OCI-LY1 (cell line): ENCODE results near the gene YARS1.

Experiments used
- H2AFZ ChIP-seq: fragments of 200-600 bp; sonication (generic), shearing (Covaris generic); 2 replicates; pipeline ENCODE4 v1.6.0; 2014; ENCODE audit warnings: antibody characterized with exemption, mild to moderate bottlenecking, low read length
- H3F3A ChIP-seq: fragments of 200-600 bp; sonication (generic), shearing (Covaris generic); 2 replicates; pipeline ENCODE4 v1.6.0; 2014; ENCODE audit warnings: mild to moderate bottlenecking, antibody characterized with exemption, low read length, moderate library complexity; ENCODE audit not compliant: insufficient read depth
- H3K27ac ChIP-seq: fragments of 200-600 bp; sonication (generic); 2 replicates; pipeline ENCODE4 v1.5.1; 2014; ENCODE audit warnings: low read length, mixed run types, mild to moderate bottlenecking, low read depth; ENCODE audit not compliant: poor library complexity, severe bottlenecking
- H3K27me3 ChIP-seq: fragments of 200-600 bp; sonication (generic); 2 replicates; pipeline ENCODE4 v1.6.0; 2014; ENCODE audit warnings: antibody characterized with exemption, mild to moderate bottlenecking, low read length, moderate library complexity; ENCODE audit not compliant: insufficient read depth
- H3K36me3 ChIP-seq: fragments of 200-600 bp; sonication (generic); 2 replicates; pipeline ENCODE4 v1.6.1; 2014; ENCODE audit warnings: mild to moderate bottlenecking, antibody characterized with exemption, low read length, moderate library complexity, mixed read lengths; ENCODE audit not compliant: insufficient read depth
- H3K4me1 ChIP-seq: fragments of 200-600 bp; sonication (generic); 2 replicates; pipeline ENCODE4 v1.5.1; 2014; ENCODE audit warnings: mild to moderate bottlenecking, low read length, moderate library complexity; ENCODE audit not compliant: insufficient read depth, severe bottlenecking
- H3K4me2 ChIP-seq: fragments of 200-600 bp; sonication (generic), shearing (Covaris generic); 2 replicates; pipeline ENCODE4 v1.6.1; 2014; ENCODE audit warnings: low read length
- H3K4me3 ChIP-seq: fragments of 200-600 bp; sonication (generic); 2 replicates; pipeline ENCODE4 v1.5.1; 2014; ENCODE audit warnings: low read length, low read depth, mild to moderate bottlenecking, mixed read lengths; ENCODE audit not compliant: poor library complexity, severe bottlenecking
- H3K79me2 ChIP-seq: fragments of 200-600 bp; shearing (Covaris generic); 2 replicates; pipeline ENCODE4 v1.6.1; 2016; ENCODE audit warnings: mixed run types, low read length, mixed read lengths; ENCODE audit not compliant: insufficient read depth
- H3K9ac ChIP-seq: fragments of 200-600 bp; sonication (generic), shearing (Covaris generic); 2 replicates; pipeline ENCODE4 v1.6.1; 2014; ENCODE audit warnings: mild to moderate bottlenecking, low read length, mixed read lengths
- H3K9me2 ChIP-seq: fragments of 200-600 bp; sonication (generic), shearing (Covaris generic); 2 replicates; pipeline ENCODE4 v1.6.1; 2014; ENCODE audit warnings: low read depth, mild to moderate bottlenecking, low read length, mixed read lengths
- H3K9me3 ChIP-seq: fragments of 200-600 bp; shearing (Covaris generic); 2 replicates; pipeline ENCODE4 v1.6.1; 2014; ENCODE audit warnings: low read length, mixed read lengths
- H4K20me1 ChIP-seq: fragments of 200-600 bp; sonication (generic), shearing (Covaris generic); 2 replicates; pipeline ENCODE4 v1.6.0; 2016; ENCODE audit warnings: mild to moderate bottlenecking, low read length; ENCODE audit not compliant: insufficient read depth
- CTCF ChIP-seq: fragments of 200-600 bp; sonication (generic), shearing (Covaris generic); IDR thresholded peaks from 2 replicates; pipeline ENCODE4 v1.5.1; 2017; ENCODE audit warnings: mild to moderate bottlenecking, antibody characterized with exemption, low read length, moderate library complexity, mixed read lengths
- EZH2 ChIP-seq: fragments of 200-600 bp; sonication (generic), shearing (Covaris generic); IDR thresholded peaks from 2 replicates; pipeline ENCODE4 v1.8.0; 2017; ENCODE audit warnings: borderline replicate concordance, mixed run types, mild to moderate bottlenecking, antibody characterized with exemption, low read length, moderate library complexity, mixed read lengths

YARS1 gene

DNA sequence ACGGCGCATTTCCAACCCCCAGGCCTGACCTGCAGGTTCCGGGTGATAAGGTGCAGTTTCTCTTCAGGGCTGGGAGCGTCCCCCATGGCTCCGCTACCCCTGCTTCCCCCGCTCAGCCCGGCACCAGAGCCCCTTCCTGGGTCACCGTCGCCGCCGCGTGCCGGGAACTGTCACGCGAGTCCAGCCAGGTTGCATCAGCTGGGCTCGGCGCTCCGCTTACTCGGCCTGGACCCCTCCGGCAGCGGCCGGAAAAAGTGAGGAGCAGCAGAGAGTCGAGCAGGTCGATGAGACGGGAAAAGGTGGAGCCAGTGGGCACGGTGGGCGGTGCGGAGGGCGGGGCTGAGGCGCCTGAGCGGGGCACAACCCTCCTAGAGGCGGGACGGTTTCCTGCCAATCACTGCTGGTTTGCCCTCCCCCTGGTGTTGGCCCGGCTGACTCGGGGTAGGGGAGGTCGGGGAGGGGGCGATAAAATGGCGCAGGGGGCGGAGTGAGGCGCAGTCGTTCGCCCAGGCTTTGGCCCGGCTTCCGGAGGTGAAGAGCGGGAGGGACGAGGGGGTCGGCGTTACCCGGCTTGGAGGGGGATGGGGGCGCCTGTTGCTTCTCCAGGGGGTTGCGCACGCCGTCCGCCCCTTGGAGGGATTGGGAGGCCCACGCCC is at the start of gene YARS1, which contains the start of gene S100PBP:
Gene YARS1, minus strand, starts transcription at position 200 of the 656 bp plus-strand sequence. Its CDS starts 114 bp downstream, at position 86.
Gene S100PBP, plus strand, starts transcription at position 495 of the 656 bp plus-strand sequence. CDS start 8,447 bp downstream, outside the sequence.
- H3K4me1 ChIP-seq = peaks cover 41% of the 10 kb centered on the region

GRCh38 chr1:32865639-32866405 is 48.7 kb upstream of the YARS1 start:
- Histone ChIP-seq H3K27ac (no peak overlapping the region), H3K9ac (no peak overlapping the region), H3K27me3 (no peaks in the 10 kb centered on the region), H3F3A (no peaks in the 10 kb centered on the region), H4K20me1 (no peaks in the 10 kb centered on the region), H3K4me2 (no peak overlapping the region), H3K4me3 (no peak overlapping the region), H3K79me2 (no peaks in the 10 kb centered on the region), H3K9me3 (no peaks in the 10 kb centered on the region), H3K36me3 (peaks cover 4% of the 10 kb centered on the region; the same call in 1 of the 2 replicates), H2AFZ (no peak overlapping the region), H3K4me1 (no peaks in the 10 kb centered on the region), H3K9me2 (no peaks in the 10 kb centered on the region)
- no peak for TF ChIP-seq CTCF
- no peak for TF ChIP-seq EZH2

More for the DNA sequence above, at the start of gene YARS1, which contains the start of gene S100PBP:
- Histone ChIP-seq H3K27ac (peak within 1 kb of the TSS; percentile 69), H3K4me2 (peak within 1 kb of the TSS; percentile 68), H3K36me3 (peaks cover 29% of the 10 kb centered on the region), H3K9me3 (no peaks in the 10 kb centered on the region), H3K79me2 (peaks cover 44% of the 10 kb centered on the region), H3K9ac (peak within 1 kb of the TSS; percentile 93), H4K20me1 (no peaks in the 10 kb centered on the region), H3K27me3 (no peaks in the 10 kb centered on the region), H3F3A (no peaks in the 10 kb centered on the region), H3K9me2 (no peaks in the 10 kb centered on the region), H2AFZ (no peak within 1 kb of the TSS), H3K4me3 (peak within 1 kb of the TSS; percentile 99)
- TF ChIP-seq EZH2 (no peak), CTCF (no peak)

DNA sequence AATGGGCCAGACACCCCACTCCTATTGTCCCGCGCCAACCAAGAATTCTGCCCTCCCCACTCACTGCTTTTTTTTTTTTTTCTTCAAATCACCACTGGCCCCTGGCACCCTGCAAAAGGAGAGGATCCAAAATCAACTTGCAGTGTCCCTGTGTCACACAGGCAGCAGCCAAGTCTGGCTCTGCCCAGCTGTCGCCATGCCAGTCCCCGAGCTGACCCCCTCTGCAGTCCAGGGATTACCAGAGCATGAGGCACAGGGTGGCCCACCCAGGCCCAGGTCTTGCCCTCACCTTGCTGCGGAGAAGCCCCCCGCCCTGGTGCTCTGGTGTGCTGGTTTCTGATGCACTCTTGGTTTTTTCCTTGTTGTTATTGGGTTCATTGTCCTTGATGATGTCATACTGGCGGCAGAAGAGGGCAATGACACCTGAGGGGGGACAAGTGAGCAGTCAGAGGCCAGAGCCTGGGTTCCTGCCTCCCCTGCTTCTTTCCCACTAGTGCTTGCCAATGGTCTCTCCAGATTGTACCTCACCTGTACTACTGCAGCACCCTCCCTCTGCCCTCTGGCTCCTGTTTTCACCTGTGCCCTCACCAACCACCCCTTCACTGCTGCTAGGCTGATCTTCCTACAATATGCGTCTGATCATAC is 47.3 kb upstream of the YARS1 start:
- Histone ChIP-seq H3K27me3 (no peaks in the 10 kb centered on the region), H3K79me2 (no peaks in the 10 kb centered on the region), H3K9me3 (no peaks in the 10 kb centered on the region), H3K9me2 (no peaks in the 10 kb centered on the region), H3K4me2 (no peak overlapping the region), H4K20me1 (no peaks in the 10 kb centered on the region), H3K4me3 (no peak overlapping the region), H3K9ac (no peak overlapping the region), H3K4me1 (no peaks in the 10 kb centered on the region), H2AFZ (no peak overlapping the region), H3K27ac (no peak overlapping the region), H3K36me3 (peaks cover 4% of the 10 kb centered on the region; the same call in 1 of the 2 replicates), H3F3A (no peaks in the 10 kb centered on the region)
- TF ChIP-seq EZH2 (no peak), CTCF (no peak)
